SK-N-SH (cell line): Measurements from ENCODE around the gene ATP2B2.

Experiments
- ELF1 ChIP-seq: IDR thresholded peaks from 2 replicates; pipeline ENCODE4 v1.4.0; 2012
- EZH2phosphoT487 ChIP-seq: fragments of 200-600 bp; sonication (generic); IDR thresholded peaks from 2 replicates; pipeline ENCODE4 v1.6.1; 2017; ENCODE audit warnings: low read depth, mixed run types, mild to moderate bottlenecking, antibody characterized with exemption, moderate library complexity, borderline replicate concordance
- FOSL2 ChIP-seq: IDR thresholded peaks from 2 replicates; pipeline ENCODE4 v1.4.0; 2012; ENCODE audit warnings: low read depth, mild to moderate bottlenecking, moderate library complexity, borderline replicate concordance
- FOXJ3 ChIP-seq: sonication (generic); formaldehyde crosslinking; IDR thresholded peaks from 2 replicates; pipeline ENCODE4 v1.5.1; 2020; ENCODE audit warnings: mild to moderate bottlenecking, missing genetic modification reagents
- FOXM1 ChIP-seq: IDR thresholded peaks from 2 replicates; pipeline ENCODE4 v1.4.0; 2012; ENCODE audit warnings: low read depth, mild to moderate bottlenecking
- POLR2AphosphoS5 ChIP-seq: IDR thresholded peaks from 2 replicates; pipeline ENCODE4 v1.6.1; 2012; ENCODE audit warnings: low read depth, low read length
- RXRA ChIP-seq: IDR thresholded peaks from 2 replicates; pipeline ENCODE4 v1.4.0; 2012; ENCODE audit warnings: low read depth, mild to moderate bottlenecking, borderline replicate concordance
- TAF1 ChIP-seq: IDR thresholded peaks from 2 replicates; pipeline ENCODE4 v1.6.1; 2012; ENCODE audit warnings: low read depth, mild to moderate bottlenecking, low read length, moderate library complexity, borderline replicate concordance
- YY1 ChIP-seq: IDR thresholded peaks from 2 replicates; pipeline ENCODE4 v1.4.0; 2012; ENCODE audit warnings: low read depth, mild to moderate bottlenecking
- TF ChIP-seq, protein P1 (sequence below): IDR thresholded peaks from 2 replicates; pipeline ENCODE4 v1.4.0; 2012; ENCODE audit warnings: low read depth, borderline replicate concordance
- TF ChIP-seq, protein P2 (sequence below): IDR thresholded peaks from 2 replicates; pipeline ENCODE4 v1.6.1; 2012; ENCODE audit warnings: mild to moderate bottlenecking, low read depth, low read length, moderate library complexity
- TF ChIP-seq, protein P3 (sequence below): fragments of 200-600 bp; sonication (generic); IDR thresholded peaks from 2 replicates; pipeline ENCODE4 v1.6.1; 2017; ENCODE audit warnings: antibody characterized with exemption, mild to moderate bottlenecking, moderate library complexity
- TF ChIP-seq, protein P4 (sequence below): IDR thresholded peaks from 2 replicates; pipeline ENCODE4 v1.4.0; 2012; ENCODE audit warnings: low read depth
- TF ChIP-seq, protein P5 (sequence below): fragments of 150-350 bp; IDR thresholded peaks from 2 replicates; pipeline ENCODE4 v1.6.1; 2017; ENCODE audit warnings: antibody characterized with exemption, low read length, low read depth, borderline replicate concordance

DNA sequence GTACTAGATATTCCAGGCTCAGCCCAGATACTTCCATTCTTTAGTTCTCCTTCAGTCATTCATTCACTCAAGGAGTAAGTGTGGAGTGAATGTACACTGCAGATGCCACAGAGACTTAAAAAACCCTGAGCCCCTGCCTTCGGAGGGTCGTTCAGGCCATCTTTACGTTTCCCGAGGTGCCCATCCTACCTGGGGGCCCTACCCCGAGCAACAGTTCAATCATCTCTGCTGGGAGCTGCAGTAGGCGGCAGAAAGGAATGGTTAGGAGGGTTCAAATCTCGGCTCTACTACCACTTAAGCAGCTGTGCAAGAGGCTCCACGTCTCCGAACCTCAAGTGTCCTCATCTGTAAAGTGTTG is 185.1 kb downstream of the ATP2B2 start:
- TF ChIP-seq ELF1 (no peak), EZH2phosphoT487 (no peak), POLR2AphosphoS5 (no peak), FOSL2 (no peak), RXRA (no peak), YY1 (no peak), TAF1 (no peak), FOXM1 (no peak), FOXJ3 (CRISPR knock-in tag) (no peak)
- TF ChIP-seq, protein P1, sequence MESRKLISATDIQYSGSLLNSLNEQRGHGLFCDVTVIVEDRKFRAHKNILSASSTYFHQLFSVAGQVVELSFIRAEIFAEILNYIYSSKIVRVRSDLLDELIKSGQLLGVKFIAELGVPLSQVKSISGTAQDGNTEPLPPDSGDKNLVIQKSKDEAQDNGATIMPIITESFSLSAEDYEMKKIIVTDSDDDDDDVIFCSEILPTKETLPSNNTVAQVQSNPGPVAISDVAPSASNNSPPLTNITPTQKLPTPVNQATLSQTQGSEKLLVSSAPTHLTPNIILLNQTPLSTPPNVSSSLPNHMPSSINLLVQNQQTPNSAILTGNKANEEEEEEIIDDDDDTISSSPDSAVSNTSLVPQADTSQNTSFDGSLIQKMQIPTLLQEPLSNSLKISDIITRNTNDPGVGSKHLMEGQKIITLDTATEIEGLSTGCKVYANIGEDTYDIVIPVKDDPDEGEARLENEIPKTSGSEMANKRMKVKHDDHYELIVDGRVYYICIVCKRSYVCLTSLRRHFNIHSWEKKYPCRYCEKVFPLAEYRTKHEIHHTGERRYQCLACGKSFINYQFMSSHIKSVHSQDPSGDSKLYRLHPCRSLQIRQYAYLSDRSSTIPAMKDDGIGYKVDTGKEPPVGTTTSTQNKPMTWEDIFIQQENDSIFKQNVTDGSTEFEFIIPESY, result no peak
- TF ChIP-seq, protein P2, sequence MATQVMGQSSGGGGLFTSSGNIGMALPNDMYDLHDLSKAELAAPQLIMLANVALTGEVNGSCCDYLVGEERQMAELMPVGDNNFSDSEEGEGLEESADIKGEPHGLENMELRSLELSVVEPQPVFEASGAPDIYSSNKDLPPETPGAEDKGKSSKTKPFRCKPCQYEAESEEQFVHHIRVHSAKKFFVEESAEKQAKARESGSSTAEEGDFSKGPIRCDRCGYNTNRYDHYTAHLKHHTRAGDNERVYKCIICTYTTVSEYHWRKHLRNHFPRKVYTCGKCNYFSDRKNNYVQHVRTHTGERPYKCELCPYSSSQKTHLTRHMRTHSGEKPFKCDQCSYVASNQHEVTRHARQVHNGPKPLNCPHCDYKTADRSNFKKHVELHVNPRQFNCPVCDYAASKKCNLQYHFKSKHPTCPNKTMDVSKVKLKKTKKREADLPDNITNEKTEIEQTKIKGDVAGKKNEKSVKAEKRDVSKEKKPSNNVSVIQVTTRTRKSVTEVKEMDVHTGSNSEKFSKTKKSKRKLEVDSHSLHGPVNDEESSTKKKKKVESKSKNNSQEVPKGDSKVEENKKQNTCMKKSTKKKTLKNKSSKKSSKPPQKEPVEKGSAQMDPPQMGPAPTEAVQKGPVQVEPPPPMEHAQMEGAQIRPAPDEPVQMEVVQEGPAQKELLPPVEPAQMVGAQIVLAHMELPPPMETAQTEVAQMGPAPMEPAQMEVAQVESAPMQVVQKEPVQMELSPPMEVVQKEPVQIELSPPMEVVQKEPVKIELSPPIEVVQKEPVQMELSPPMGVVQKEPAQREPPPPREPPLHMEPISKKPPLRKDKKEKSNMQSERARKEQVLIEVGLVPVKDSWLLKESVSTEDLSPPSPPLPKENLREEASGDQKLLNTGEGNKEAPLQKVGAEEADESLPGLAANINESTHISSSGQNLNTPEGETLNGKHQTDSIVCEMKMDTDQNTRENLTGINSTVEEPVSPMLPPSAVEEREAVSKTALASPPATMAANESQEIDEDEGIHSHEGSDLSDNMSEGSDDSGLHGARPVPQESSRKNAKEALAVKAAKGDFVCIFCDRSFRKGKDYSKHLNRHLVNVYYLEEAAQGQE, result no peak
- TF ChIP-seq, protein P3, sequence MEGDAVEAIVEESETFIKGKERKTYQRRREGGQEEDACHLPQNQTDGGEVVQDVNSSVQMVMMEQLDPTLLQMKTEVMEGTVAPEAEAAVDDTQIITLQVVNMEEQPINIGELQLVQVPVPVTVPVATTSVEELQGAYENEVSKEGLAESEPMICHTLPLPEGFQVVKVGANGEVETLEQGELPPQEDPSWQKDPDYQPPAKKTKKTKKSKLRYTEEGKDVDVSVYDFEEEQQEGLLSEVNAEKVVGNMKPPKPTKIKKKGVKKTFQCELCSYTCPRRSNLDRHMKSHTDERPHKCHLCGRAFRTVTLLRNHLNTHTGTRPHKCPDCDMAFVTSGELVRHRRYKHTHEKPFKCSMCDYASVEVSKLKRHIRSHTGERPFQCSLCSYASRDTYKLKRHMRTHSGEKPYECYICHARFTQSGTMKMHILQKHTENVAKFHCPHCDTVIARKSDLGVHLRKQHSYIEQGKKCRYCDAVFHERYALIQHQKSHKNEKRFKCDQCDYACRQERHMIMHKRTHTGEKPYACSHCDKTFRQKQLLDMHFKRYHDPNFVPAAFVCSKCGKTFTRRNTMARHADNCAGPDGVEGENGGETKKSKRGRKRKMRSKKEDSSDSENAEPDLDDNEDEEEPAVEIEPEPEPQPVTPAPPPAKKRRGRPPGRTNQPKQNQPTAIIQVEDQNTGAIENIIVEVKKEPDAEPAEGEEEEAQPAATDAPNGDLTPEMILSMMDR, result no peak
- TF ChIP-seq, protein P4, sequence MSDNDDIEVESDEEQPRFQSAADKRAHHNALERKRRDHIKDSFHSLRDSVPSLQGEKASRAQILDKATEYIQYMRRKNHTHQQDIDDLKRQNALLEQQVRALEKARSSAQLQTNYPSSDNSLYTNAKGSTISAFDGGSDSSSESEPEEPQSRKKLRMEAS, result no peak
- TF ChIP-seq, protein P5, sequence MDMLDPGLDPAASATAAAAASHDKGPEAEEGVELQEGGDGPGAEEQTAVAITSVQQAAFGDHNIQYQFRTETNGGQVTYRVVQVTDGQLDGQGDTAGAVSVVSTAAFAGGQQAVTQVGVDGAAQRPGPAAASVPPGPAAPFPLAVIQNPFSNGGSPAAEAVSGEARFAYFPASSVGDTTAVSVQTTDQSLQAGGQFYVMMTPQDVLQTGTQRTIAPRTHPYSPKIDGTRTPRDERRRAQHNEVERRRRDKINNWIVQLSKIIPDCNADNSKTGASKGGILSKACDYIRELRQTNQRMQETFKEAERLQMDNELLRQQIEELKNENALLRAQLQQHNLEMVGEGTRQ, result no peak
